Transverse colon (tissue), 4 donors: ENCODE results near the gene ZDHHC21. TPM values are rescaled to one million over a fixed set of nuclear protein-coding genes. Genes with fewer than 3 reads are reported as not detected.

ENCODE experiments used
- DNase-seq: peaks from one replicate; pipeline ENCODE4 v3.0.0-alpha.2; 2019
- H3K27ac ChIP-seq, 4 donors: fragments of 200-600 bp; sonication (generic); 2 replicates each; pipeline ENCODE4 v1.5.1; 2016 to 2018; ENCODE audit warnings: inconsistent platforms in 4 of 4
- H3K27me3 ChIP-seq: fragments of 200-600 bp; sonication (generic); 2 replicates; pipeline ENCODE4 v1.5.1; 2017; ENCODE audit warnings: inconsistent platforms
- H3K36me3 ChIP-seq, 4 donors: fragments of 200-600 bp; sonication (generic); 2 replicates each; pipeline ENCODE4 v1.5.1; 2017 to 2019; ENCODE audit warnings: inconsistent platforms in 4 of 4
- H3K4me1 ChIP-seq, 4 donors: fragments of 200-600 bp; sonication (generic); 2 replicates each; pipeline ENCODE4 v1.5.1; 2017 to 2020; ENCODE audit warnings: inconsistent platforms in 4 of 4
- H3K4me3 ChIP-seq, 4 donors: fragments of 200-600 bp; sonication (generic); 1 replicate in 1 of 4; 2 replicates in 3 of 4; pipeline versions ENCODE4 v1.5.1 to v1.6.1; 2017 to 2019; ENCODE audit warnings: inconsistent platforms in 4 of 4
- H3K9me3 ChIP-seq, 2 donors: fragments of 200-600 bp; sonication (generic); 2 replicates each; pipeline ENCODE4 v1.5.1; 2017 to 2019; ENCODE audit warnings: inconsistent platforms in 2 of 2
- CTCF ChIP-seq, 5 experiments: fragments of 200-600 bp in 3 of 5; fragments of 450-650 bp in 2 of 5; sonication (generic) in 3 of 5; IDR thresholded peaks; 1 replicate in 2 of 5; 2 replicates in 3 of 5; pipeline ENCODE4 v1.5.1; 2016 to 2017; ENCODE audit warnings: antibody characterized with exemption in 5 of 5, inconsistent platforms in 3 of 5, mild to moderate bottlenecking in 2 of 5, moderate library complexity in 1 of 5
- EP300 ChIP-seq: sonication (generic); formaldehyde crosslinking; IDR thresholded peaks from one replicate; pipeline ENCODE4 v1.6.1; 2017; ENCODE audit warnings: antibody characterized with exemption, low read depth
- POLR2A ChIP-seq: fragments of 450-650 bp; IDR thresholded peaks from one replicate; pipeline ENCODE4 v1.6.1; 2016; ENCODE audit warnings: antibody characterized with exemption, mild to moderate bottlenecking, moderate library complexity
- POLR2AphosphoS5 ChIP-seq, 3 donors: sonication (generic); formaldehyde crosslinking; IDR thresholded peaks; one replicate each; pipeline ENCODE4 v1.6.1; 2016; ENCODE audit warnings: antibody characterized with exemption in 3 of 3
- WGBS, 2 donors: methylation state at CpG; one replicate each; pipeline ENCODE4 v1.1.5; 2018; ENCODE audit warnings: low coverage in 1 of 2; 5-methylcytosine and 5-hydroxymethylcytosine counted together
- in situ Hi-C, 4 donors: fragments of 200-750 bp; cut with MboI; loops; one replicate each; pipeline versions ENCODE4 v1.15.0 to v1.15.1; 2017; ENCODE audit warnings: low sequenced_read_pairs in 3 of 4, low pct_ligation_motif_present in 1 of 4, low pct_unique_long_range_greater_than_20kb in 1 of 4
- intact Hi-C: fragments of 100-400 bp; cut with DNase I; formaldehyde crosslinking; loops from one replicate; pipeline ENCODE4 v1.15.1; 2023; ENCODE audit warnings: low total_unique reads
- total RNA-seq, 4 donors: library from RNA; depleted of rRNA; stranded (reverse); fragments of >200 nt; gene quantifications; one replicate each; pipeline ENCODE4 v1.1.0, GENCODE V29; 2016

Gene ZDHHC21
- total RNA-seq, 4 donors from 2014 or later, result 15.9 to 24.7 (median 21.4) TPM

GRCh38 chr9:14597171-14597799 lies 95.9 kb downstream of the ZDHHC21 start:
- peaks cover 0 to 10% (median 0%) of the 10 kb centered on the region in 4 donors for H3K36me3 ChIP-seq
- TF ChIP-seq POLR2A (no peak), EP300 (no peak), POLR2AphosphoS5 (IDR thresholded peaks at IDR 0.05) (no peak), CTCF (IDR thresholded peaks at IDR 0.05) (no peak)
- no peaks in the 10 kb centered on the region for H3K4me1 ChIP-seq
- in situ Hi-C loops (no loop called here), intact Hi-C loops (no loop called here)
- WGBS, 2 donors, result 99% methylated on average over 7 of the region's 7 CpGs; no CpG with 5 or more reads in 1 of the 2 donors
- no peak overlapping the region for H3K4me3 ChIP-seq
- no peak overlapping the region for H3K27ac ChIP-seq
- H3K9me3 ChIP-seq, result no peaks in the 10 kb centered on the region
- H3K27me3 ChIP-seq, result no peaks in the 10 kb centered on the region
- DNase-seq, result no peak

- Histone ChIP-seq H3K4me3 (no peak overlapping the region), H3K27me3 (no peaks in the 10 kb centered on the region), H3K36me3 (peaks cover 0 to 10% (median 0%) of the 10 kb centered on the region in 4 donors), H3K9me3 (no peaks in the 10 kb centered on the region), H3K4me1 (no peaks in the 10 kb centered on the region), H3K27ac (no peak overlapping the region)
- intact Hi-C loops, result no loop called here
- in situ Hi-C loops, result no loop called here
- WGBS, 2 donors, result 33 to 63% methylated on average over 2 to 3 of the region's 3 CpGs
- no peak for TF ChIP-seq POLR2AphosphoS5 (IDR thresholded peaks at IDR 0.05)
- no peak for TF ChIP-seq CTCF (IDR thresholded peaks at IDR 0.05)
- TF ChIP-seq EP300, result no peak
- no peak for TF ChIP-seq POLR2A
- DNase-seq, result no peak
Observed at GRCh38 chr9:14593406-14593805, 99.8 kb downstream of the ZDHHC21 start.

- H3K27ac ChIP-seq, result no peak overlapping the region
- in situ Hi-C loops, result no loop called here
Observed at GRCh38 chr9:14591411-14591810, 101.8 kb downstream of the ZDHHC21 start.

More at GRCh38 chr9:14591411-14591810, 101.8 kb downstream of the ZDHHC21 start:
- DNase-seq, result no peak
- H3K4me1 ChIP-seq, result no peaks in the 10 kb centered on the region
- no peaks in the 10 kb centered on the region for H3K27me3 ChIP-seq
- intact Hi-C loops, result no loop called here
- H3K36me3 ChIP-seq, result peaks cover 0 to 10% (median 0%) of the 10 kb centered on the region in 4 donors
- H3K4me3 ChIP-seq, result no peak overlapping the region
- H3K9me3 ChIP-seq, result no peaks in the 10 kb centered on the region
- TF ChIP-seq POLR2A, result no peak
- TF ChIP-seq POLR2AphosphoS5 (IDR thresholded peaks at IDR 0.05), result no peak
- TF ChIP-seq EP300, result no peak
- no peak for TF ChIP-seq CTCF (IDR thresholded peaks at IDR 0.05)
- WGBS, 2 donors, result 84 to 96% methylated on average over 3 of the region's 3 CpGs
